ENCODE measurements around the gene PSMC1.

GRCh38 chr14:90274808-90275457 lies 18.6 kb downstream of the PSMC1 start:
- no peak for TF ChIP-seq ATF3 (IDR thresholded peaks at IDR 0.05)
- TF ChIP-seq CTCF (IDR thresholded peaks at IDR 0.05 in 2 of 3, conservative IDR thresholded peaks at IDR 0.05 in 1 of 3; ENCODE audit: borderline replicate concordance in 1 of 3, insufficient read depth in 1 of 3, low read depth in 2 of 3, low read length in 2 of 3) = no peak
- no peak for TF ChIP-seq EZH2 (IDR thresholded peaks at IDR 0.05)
- no peak for TF ChIP-seq RAD21 (IDR thresholded peaks at IDR 0.05; ENCODE audit: low read depth)
- no peak for TF ChIP-seq POLR2A (IDR thresholded peaks at IDR 0.05; ENCODE audit: borderline replicate concordance, extremely low read depth, insufficient read depth, insufficient read length)
